GM21717 (cell line): ENCODE results near the gene GTF3A.
"Not testable (repeated sequence)": the region's sequence is repeated elsewhere in the genome, so short reads cannot be mapped to it uniquely, and the experiment has no call there.

ENCODE experiments used
- ATAC-seq: cut with Tn5 transposase; IDR thresholded peaks from one replicate; pipeline ENCODE4 v1.9.1; 2021; ENCODE audit warnings: mild to moderate bottlenecking, moderate library complexity; ENCODE audit not compliant: unreplicated experiment

The GTF3A gene

GRCh38 chr13:27424246-27425157 is at the start of gene GTF3A:
GTF3A (plus strand) TSS chr13:27424619.
- peak; percentile 49 for ATAC-seq

DNA sequence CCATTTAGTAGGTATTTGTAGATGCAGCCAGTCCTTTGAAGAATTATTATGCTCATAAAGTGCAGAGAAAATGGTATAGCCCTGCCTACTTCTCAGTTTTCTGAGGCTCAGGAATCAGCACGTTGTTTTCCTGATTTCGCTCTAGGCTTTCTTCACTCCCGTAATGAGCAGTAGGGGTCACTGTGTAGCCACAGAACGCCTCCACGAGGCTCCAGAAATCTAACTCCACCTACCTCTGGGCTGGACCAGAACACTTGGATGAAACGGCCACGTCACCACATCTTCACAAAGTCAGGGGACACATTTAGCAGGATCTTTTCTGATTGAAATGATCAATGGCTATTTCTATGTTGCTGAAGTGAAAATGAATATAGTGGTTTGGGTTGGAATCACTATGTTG is 49.8 kb upstream of the GTF3A start:
- ATAC-seq, result peak; percentile 68

DNA sequence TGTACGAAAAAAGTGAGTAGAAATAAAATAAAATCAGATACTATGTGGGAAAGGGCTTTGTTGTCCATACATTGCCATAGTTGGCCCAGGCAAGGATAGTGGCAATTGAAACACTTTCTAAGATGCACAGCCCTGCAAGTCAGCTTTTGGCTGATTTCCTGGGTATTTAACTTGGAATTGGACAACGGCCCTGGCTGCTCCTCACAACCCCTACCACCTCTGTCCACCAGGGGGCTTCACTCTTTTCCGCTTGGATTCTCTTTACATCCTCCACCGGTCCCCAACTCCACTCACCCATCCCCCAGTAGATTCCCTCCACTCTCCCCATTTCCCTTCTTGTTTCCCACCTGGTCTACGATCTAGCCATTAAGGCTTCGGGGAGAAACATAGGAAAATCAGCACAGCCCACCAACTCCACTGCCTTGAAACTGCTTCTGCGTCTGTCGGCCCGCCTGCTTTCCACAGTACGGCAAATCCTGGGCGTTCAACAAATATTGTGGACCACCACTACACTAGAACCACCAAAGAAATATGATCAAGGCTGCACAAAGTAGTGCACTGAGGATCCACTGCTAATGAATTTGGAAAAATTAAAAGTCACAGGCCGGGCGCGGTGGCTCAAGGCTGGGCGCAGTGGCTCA is 48.6 kb upstream of the GTF3A start:
- ATAC-seq, result no peak

GRCh38 chr13:27379126-27379525 is 45.3 kb upstream of the GTF3A start:
- no peak for ATAC-seq

DNA sequence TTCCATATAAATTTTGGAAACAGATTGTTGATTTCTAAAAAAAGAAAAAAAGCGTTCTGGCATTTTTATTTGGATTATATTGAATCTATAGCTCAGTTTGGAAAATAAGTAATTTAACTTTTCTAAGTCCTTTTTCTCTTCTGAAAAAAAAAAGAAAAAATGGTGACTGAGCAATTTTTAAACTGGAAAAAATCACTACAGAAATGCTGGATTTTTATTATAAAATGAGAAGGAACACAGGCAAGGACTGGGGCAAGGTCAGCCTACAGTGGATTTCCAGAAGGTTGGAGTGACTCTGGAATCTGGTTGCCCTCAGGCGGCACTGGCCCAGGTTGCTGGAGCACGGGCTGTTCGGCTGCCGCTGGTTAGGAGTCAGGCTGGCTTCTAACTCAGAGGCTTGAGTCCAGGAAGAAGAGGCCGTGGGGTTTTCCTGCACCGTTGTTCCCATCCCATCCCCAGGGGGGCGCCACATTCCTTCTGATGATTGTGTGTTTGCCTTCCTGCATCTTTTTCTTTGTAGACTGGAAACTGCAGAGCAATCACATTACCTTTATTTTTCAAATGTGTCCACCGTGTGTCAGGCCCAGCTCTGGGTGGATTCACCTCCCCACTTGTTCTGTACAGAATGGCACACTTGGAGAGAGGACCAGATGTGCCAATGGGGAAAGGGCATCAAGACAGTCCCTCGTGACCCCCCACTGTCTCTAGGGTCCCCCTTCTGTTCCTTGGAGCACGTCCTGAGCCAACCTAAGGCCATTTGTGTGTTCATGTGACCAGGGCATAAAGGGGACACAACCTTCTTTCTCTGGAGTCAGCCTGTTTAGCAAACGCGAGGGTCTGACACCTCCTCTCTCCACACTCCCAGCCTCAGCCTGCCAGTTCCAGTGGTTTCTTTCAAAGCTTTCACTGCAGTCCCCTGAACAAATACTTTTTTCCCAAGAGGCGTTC is 44.5 kb upstream of the GTF3A start:
- ATAC-seq, result no peak

GRCh38 chr13:27381601-27382000 is 42.8 kb upstream of the GTF3A start:
- ATAC-seq, result no peak

DNA sequence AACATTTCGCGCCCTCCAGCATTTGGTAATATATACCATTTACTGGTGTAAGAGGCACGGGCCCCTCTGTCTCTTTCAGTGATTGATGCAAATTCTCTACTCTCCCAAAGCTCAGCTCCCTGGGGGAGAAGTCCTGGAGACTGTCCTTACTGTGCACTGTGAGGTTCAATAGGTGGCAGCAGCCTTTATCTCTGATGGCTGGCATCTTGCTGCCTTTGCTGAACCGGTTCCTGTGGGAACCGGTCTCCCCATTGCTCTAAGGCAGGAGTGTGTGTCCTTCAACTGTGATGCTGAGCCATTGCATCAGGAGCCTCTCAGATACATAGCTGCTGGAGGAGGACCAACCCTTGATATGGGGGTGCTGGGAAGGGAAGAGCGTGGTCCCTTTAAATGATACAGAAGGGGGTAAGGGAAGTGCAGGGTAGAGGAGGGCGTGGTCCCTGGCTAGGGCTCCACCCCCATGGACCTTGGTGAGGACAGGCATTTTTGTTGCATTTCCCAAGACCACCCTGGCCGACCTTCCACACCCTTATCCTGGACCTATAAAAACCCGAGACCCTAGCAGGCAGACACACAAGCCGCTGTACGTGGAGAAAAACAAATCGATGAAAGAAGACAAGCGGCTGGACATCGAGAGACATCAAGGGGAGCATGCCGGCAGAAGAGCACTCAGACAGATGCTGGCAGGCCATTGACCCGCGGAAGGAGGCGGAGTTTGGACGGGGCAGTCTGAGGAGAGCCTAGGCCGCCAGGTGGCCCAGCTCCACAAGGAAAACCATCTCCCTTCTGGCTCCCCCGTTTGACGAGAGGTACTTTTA is 41.1 kb upstream of the GTF3A start:
- ATAC-seq, result no peak

DNA sequence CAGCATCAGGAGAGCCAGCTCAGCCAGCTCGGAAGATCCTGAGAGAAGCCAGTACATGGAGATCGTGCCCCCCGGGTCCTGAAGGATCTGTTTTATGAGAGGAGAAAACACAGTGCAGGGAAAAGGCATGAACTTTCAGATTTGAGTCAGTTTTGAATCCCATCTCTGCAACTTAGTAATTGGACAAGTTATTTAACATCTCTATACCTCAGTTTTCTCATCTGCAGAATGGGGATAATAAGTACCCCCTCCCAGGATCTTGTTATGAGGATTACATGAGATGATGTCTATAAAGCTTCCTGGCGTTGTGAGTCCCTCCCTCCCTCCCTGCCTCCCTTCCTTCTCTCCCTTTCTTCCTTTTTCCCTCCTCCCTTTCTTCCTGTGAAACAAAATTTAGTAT is 40.1 kb upstream of the GTF3A start:
- ATAC-seq, result no peak

DNA sequence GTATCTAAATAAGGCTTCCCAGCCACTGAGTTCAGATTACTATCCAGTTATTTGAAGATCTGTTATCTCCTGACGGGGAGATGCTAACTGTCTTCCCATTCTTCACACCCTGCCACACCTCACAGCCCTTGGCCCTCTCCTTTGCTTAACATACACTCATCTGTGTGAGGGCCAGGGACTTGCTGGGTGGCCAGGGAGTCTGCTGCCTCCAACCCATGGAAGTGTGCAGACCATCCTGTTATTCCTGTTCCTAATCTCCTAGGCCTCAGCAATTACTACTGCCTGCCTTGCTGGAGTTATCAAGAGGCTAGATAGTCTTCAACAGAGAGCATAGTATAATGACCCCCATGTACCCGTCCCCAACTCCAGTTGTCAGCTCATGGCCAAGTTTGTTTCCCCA is 36.2 kb upstream of the GTF3A start:
- no peak for ATAC-seq

GRCh38 chr13:27389891-27390290 is 34.5 kb upstream of the GTF3A start:
- ATAC-seq, result no peak

DNA sequence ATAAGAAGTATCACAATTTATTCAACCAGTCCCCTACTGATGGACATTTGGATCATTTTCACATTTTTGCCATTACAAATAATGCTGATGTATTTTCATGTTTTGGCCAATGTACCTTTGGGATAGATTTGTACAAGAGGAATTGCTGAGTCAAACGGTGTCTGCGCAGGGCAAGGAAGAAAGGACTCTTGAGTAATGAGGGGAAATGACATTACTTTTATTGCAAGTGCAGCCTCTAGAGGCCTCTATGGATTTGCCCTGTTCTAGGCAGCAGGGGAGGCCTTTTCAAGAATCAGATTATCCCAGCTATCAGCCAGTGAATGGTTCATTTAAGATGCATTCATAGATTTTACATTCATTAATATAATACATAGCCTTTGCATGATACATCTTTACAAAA is 32.9 kb upstream of the GTF3A start:
- ATAC-seq, result no peak

DNA sequence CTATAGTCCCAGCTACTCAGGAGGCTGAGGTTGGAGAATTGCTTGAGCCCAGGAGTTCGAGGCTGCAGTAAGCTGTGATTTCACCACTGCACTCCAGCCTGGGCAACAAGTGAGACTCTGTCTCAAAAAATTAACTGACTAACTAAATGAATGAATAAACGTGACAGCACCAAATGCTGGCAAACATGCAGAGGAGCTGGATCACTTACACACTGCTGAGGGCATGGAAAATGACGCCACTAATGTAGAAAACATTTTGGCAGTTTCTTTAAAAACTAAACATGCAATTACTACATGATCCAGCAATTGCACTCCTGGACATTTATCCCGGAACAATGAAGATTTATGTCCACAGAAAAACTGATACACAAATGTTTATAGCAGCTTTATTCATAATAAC is 31.3 kb upstream of the GTF3A start:
- no peak for ATAC-seq

DNA sequence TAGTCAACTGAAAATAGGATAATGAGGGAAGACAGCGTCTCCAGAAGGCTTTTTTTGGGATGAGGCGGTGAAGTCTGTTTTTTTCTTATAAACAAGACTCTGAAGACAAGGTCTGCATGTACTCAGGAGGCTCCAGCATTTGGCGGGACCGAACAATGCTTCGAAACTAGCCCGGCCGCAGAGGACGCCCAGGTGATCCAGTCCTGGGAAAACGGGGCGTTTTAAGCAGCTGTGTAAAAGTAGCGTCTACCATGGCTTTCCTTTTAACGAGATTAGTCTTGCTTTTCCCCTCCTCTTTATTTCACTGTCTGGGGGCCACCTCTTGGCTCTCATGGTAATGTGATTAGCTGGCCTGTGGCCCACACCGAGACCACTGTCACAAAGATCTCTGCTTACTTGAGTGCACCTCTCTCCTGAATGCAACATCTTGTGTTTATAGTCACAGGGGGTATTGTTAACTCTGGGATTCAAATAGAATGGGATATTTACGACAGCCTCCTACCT is 29.4 kb upstream of the GTF3A start:
- no peak for ATAC-seq

DNA sequence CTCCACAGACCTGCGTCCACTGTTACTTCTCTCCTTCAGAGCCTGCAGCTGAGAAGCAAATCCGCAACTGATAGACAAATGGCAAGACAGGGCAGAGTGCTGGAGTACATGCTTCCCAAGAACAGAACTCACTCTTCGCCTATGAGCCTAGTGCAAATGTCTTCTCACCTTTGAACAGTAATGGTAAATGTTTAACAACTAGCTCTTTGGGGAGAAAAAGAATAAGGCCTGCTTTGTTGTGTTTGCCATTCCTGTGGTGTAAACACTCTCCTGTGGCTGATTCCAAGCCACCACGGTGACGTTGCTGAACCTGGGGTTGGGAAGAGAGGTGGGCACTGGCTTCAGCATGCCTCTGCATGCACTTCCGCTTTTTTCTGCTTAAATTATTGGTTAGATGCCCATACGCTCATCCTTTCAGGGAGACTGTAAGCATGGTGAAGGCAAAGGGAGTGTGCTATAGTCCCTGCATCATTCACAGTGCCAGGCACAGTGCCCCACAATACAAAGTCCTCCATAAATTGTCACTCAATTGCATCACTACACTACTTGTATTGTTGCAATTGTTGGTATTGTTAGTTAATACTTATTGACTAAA is 28.1 kb upstream of the GTF3A start:
- ATAC-seq, result no peak

DNA sequence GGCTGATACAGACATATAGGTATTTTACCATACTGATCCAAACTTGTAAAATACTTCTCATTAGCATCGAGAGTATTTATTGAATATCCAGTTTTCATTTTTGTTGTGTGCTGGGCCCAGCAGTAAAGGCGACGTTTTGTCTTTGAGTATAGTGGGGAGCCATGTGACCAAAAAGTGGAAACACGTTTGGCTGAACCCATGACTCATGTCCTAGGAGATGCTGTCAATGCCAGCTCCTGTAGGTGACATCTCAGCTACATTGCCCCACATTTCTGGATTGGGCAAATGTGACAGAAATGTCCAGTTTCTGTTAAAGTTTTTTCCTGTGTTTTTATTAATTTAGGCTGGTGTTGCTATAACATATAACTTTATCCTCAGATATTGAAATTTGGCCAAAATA is 26.1 kb upstream of the GTF3A start:
- no peak for ATAC-seq

DNA sequence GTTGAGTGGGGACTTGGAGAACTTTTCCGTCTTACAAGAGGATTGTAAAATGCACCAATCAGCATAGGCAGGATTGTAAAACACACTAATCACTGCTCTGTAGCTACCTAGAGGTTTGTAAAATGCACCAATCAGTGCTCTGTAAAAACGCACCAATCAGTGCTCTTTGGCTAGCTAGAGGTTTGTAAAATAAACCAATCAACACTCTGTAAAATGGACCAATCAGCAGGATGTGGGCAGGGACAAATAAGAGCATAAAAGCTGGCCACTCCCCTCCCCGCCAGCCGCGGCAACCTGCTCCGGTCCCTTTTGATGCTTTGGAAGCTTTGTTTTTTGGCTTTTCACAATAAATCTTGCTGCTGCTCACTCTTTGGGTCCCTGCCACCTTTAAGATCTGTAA is 24.0 kb upstream of the GTF3A start:
- ATAC-seq, result not testable (repeated sequence)

DNA sequence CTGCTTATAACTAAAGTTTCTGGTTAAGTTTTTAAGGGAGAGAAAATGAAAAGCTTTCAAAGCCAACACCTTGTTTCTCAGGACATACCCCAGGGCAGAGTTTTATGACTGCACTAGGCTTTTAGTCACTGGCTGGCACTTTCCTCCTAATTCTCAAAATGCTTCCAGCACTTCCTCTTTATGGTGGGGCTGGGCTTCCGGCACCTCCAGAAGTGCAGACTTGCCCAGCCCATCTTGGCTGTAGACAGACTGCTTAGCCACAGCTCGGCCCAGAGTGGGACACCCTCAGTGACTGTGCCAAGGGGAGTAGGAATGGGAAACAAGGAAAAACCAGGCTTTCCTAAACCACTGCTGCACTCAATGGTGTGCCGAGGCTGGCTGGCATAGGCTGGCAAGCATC is 23.2 kb upstream of the GTF3A start:
- no peak for ATAC-seq

- ATAC-seq, result no peak
Measured at GRCh38 chr13:27403203-27403678, 21.2 kb upstream of the GTF3A start.

GRCh38 chr13:27403727-27404385 is 20.6 kb upstream of the GTF3A start:
- no peak for ATAC-seq
